Fibroblast of lung (primary cell): ENCODE results near the gene GOLPH3. TPM values are rescaled to one million over a fixed set of nuclear protein-coding genes. Genes with fewer than 3 reads are reported as not detected.
A peak's percentile ranks its signal among the peaks of the same experiment; 100 is the strongest.

Experiments
- DNase-seq, 2 donors: peaks; one replicate each; pipeline versions ENCODE4 v3.0.0 to v3.0.0-alpha.2; 2010; ENCODE audit warnings: low read depth in 2 of 2
- H2AFZ ChIP-seq: 2 replicates; pipeline ENCODE4 v1.5.1; 2012; ENCODE audit warnings: low read length, control low read depth, inconsistent platforms
- H3K27ac ChIP-seq: 2 replicates; pipeline ENCODE4 v1.5.1; 2011; ENCODE audit warnings: low read length, control low read depth; ENCODE audit not compliant: insufficient read depth
- H3K27me3 ChIP-seq: 2 replicates; pipeline ENCODE4 v1.5.1; 2011; ENCODE audit warnings: mild to moderate bottlenecking, low read length; ENCODE audit not compliant: control insufficient read depth, insufficient read depth
- H3K36me3 ChIP-seq: 2 replicates; pipeline ENCODE4 v1.5.1; 2011; ENCODE audit warnings: low read length; ENCODE audit not compliant: control insufficient read depth, insufficient read depth
- H3K4me1 ChIP-seq: 2 replicates; pipeline ENCODE4 v1.5.1; 2011; ENCODE audit warnings: low read length; ENCODE audit not compliant: control insufficient read depth, insufficient read depth; ENCODE audit errors: extremely low read depth
- H3K4me2 ChIP-seq: 2 replicates; pipeline ENCODE4 v1.5.1; 2011; ENCODE audit warnings: low read length, control low read depth; ENCODE audit not compliant: insufficient read depth; ENCODE audit errors: extremely low read depth
- H3K4me3 ChIP-seq, 4 experiments: fragments of 200-600 bp in 1 of 4; sonication (generic) in 1 of 4; replicated peaks in 1 of 4; 2 replicates each; pipeline ENCODE4 v1.5.1; 2011 to 2016; ENCODE audit warnings: low read length in 4 of 4, low read depth in 3 of 4, mild to moderate bottlenecking in 3 of 4, control low read depth in 2 of 4, inconsistent platforms in 1 of 4, mixed read lengths in 1 of 4; ENCODE audit not compliant: insufficient read depth in 1 of 4; ENCODE audit errors: control extremely low read depth in 1 of 4
- H3K79me2 ChIP-seq: 2 replicates; pipeline ENCODE4 v1.5.1; 2012; ENCODE audit warnings: mild to moderate bottlenecking, low read length, inconsistent platforms; ENCODE audit not compliant: control insufficient read depth, insufficient read depth
- H3K9ac ChIP-seq: 2 replicates; pipeline ENCODE4 v1.5.1; 2011; ENCODE audit warnings: mild to moderate bottlenecking, low read length, control low read depth; ENCODE audit not compliant: insufficient read depth
- H3K9me3 ChIP-seq: 2 replicates; pipeline ENCODE4 v1.5.1; 2012; ENCODE audit warnings: low read depth, low read length; ENCODE audit not compliant: control insufficient read depth, insufficient read depth
- H4K20me1 ChIP-seq: 2 replicates; pipeline ENCODE4 v1.5.1; 2011; ENCODE audit warnings: low read length; ENCODE audit not compliant: control insufficient read depth, insufficient read depth; ENCODE audit errors: extremely low read depth
- CTCF ChIP-seq, 2 donors: IDR thresholded peaks in 1 of 2; conservative IDR thresholded peaks in 1 of 2; 1 replicate in 1 of 2; 2 replicates in 1 of 2; pipeline ENCODE4 v1.5.1; 2011 to 2012; ENCODE audit warnings: low read length in 2 of 2, control low read depth in 1 of 2, inconsistent platforms in 1 of 2, low read depth in 1 of 2, mild to moderate bottlenecking in 1 of 2
- EZH2 ChIP-seq: IDR thresholded peaks from 2 replicates; pipeline ENCODE4 v1.5.1; 2012; ENCODE audit warnings: low read length, control low read depth, mild to moderate bottlenecking; ENCODE audit errors: missing control alignments
- polyA plus RNA-seq, 2 donors: library from polyadenylated mRNA; depleted of rRNA in 1 of 2; stranded (reverse) in 1 of 2; unstranded in 1 of 2; fragments of >200 nt; gene quantifications; 2 replicates each; pipeline ENCODE4 v1.2.1, GENCODE V29; 2011 to 2012; ENCODE audit warnings: missing spikeins in 1 of 2
- total RNA-seq: library from RNA; depleted of rRNA; stranded (reverse); fragments of >200 nt; gene quantifications from 2 replicates; pipeline ENCODE4 v1.2.1, GENCODE V29; 2014

GOLPH3 gene
- total and polyA plus RNA-seq, 2 donors (not counting 1 experiment from before 2014, with no cell fraction given): 81.4 to 103 TPM

GRCh38 chr5:32116574-32117313, 57.4 kb downstream of the GOLPH3 start:
- H4K20me1 ChIP-seq: no peaks in the 10 kb centered on the region
- H3K79me2 ChIP-seq: peaks cover 14% of the 10 kb centered on the region
- no peak overlapping the region for H3K4me3 ChIP-seq
- no peaks in the 10 kb centered on the region for H3K27me3 ChIP-seq
- H3K9ac ChIP-seq: no peak overlapping the region
- DNase-seq: peak in 1 of 2 donors; percentile 30
- H3K9me3 ChIP-seq: no peaks in the 10 kb centered on the region
- H3K27ac ChIP-seq: no peak overlapping the region
- no peak overlapping the region for H3K4me2 ChIP-seq
- H3K4me1 ChIP-seq: no peaks in the 10 kb centered on the region
- peaks cover 10% of the 10 kb centered on the region for H3K36me3 ChIP-seq
- H2AFZ ChIP-seq: no peak overlapping the region
- TF ChIP-seq EZH2 (no peak), CTCF (conservative IDR thresholded peaks at IDR 0.05 in 1 of 2, IDR thresholded peaks at IDR 0.05 in 1 of 2; ENCODE audit: low read depth in 1 of 2, low read length in 2 of 2) (no peak)

GRCh38 chr5:32115985-32116384, 58.1 kb downstream of the GOLPH3 start:
- no peak for DNase-seq
- Histone ChIP-seq H3K9me3 (no peaks in the 10 kb centered on the region), H3K79me2 (peaks cover 14% of the 10 kb centered on the region)

More at GRCh38 chr5:32115985-32116384, 58.1 kb downstream of the GOLPH3 start:
- no peaks in the 10 kb centered on the region for H4K20me1 ChIP-seq
- H2AFZ ChIP-seq: no peak overlapping the region
- H3K27me3 ChIP-seq: no peaks in the 10 kb centered on the region
- H3K4me3 ChIP-seq: no peak overlapping the region
- no peak overlapping the region for H3K9ac ChIP-seq
- TF ChIP-seq CTCF (conservative IDR thresholded peaks at IDR 0.05 in 1 of 2, IDR thresholded peaks at IDR 0.05 in 1 of 2; ENCODE audit: low read depth in 1 of 2, low read length in 2 of 2): no peak
- TF ChIP-seq EZH2: no peak
- no peak overlapping the region for H3K27ac ChIP-seq
- H3K36me3 ChIP-seq: peaks cover 13% of the 10 kb centered on the region
- no peak overlapping the region for H3K4me2 ChIP-seq
- no peaks in the 10 kb centered on the region for H3K4me1 ChIP-seq
